Ammon's horn (tissue), 1 donor: ENCODE measurements around the gene PEX7.
A peak's percentile ranks its signal among the peaks of the same experiment; 100 is the strongest.
"Not testable (repeated sequence)": the region's sequence is repeated elsewhere in the genome, so short reads cannot be mapped to it uniquely, and the experiment has no call there.

Experiments
- DNase-seq: peaks from one replicate; pipeline ENCODE4 v3.0.0-alpha.2; 2016; ENCODE audit warnings: low spot score

Gene PEX7

GRCh38 chr6:136790411-136791295 lies 31.7 kb upstream of the PEX7 start:
- DNase-seq, result no peak

- DNase-seq, result peak; percentile 77
These were observed 30.9 kb upstream of the PEX7 start for GRCh38 chr6:136791296-136792094.

GRCh38 chr6:136792095-136792409 lies 30.3 kb upstream of the PEX7 start:
- no peak for DNase-seq

- DNase-seq, result peak; percentile 89
These were observed 29.8 kb upstream of the PEX7 start, which contains the start of gene MAP3K5 for GRCh38 chr6:136792410-136793262. Gene MAP3K5, minus strand, starts transcription at chr6:136792477. Its CDS starts 320 bp downstream, at chr6:136792157.

GRCh38 chr6:136793363-136793762 lies 29.0 kb upstream of the PEX7 start:
- DNase-seq, result no peak

- no peak for DNase-seq
These were observed 27.0 kb upstream of the PEX7 start for GRCh38 chr6:136795386-136795785.

- DNase-seq, result no peak
These were observed 26.4 kb upstream of the PEX7 start for GRCh38 chr6:136795996-136796395.

- no peak for DNase-seq
These were observed 24.3 kb upstream of the PEX7 start for GRCh38 chr6:136798044-136798443.

GRCh38 chr6:136801581-136801980 lies 20.8 kb upstream of the PEX7 start:
- DNase-seq, result no peak

- DNase-seq, result no peak
These were observed 18.8 kb upstream of the PEX7 start for GRCh38 chr6:136803608-136804007.

GRCh38 chr6:136809091-136809860 lies 13.1 kb upstream of the PEX7 start:
- DNase-seq, result no peak

GRCh38 chr6:136811272-136811671 lies 11.1 kb upstream of the PEX7 start:
- DNase-seq, result no peak

- DNase-seq, result no peak
These were observed 10.2 kb upstream of the PEX7 start for GRCh38 chr6:136812174-136812573.

- not testable (repeated sequence) for DNase-seq
These were observed 6.8 kb upstream of the PEX7 start for GRCh38 chr6:136815608-136816007.

- DNase-seq, result no peak
These were observed 5.7 kb upstream of the PEX7 start for GRCh38 chr6:136816656-136817055.

- DNase-seq, result no peak
These were observed 1.8 kb upstream of the PEX7 start for GRCh38 chr6:136820561-136820960.

GRCh38 chr6:136822046-136822375 lies 381 bp upstream of the PEX7 start:
- no peak for DNase-seq

- no peak for DNase-seq
These were observed 802 bp downstream of the PEX7 start for GRCh38 chr6:136823128-136823660.

- no peak for DNase-seq
These were observed 3.8 kb downstream of the PEX7 start for GRCh38 chr6:136826216-136826615.

GRCh38 chr6:136831873-136832562 lies 9.6 kb downstream of the PEX7 start:
- DNase-seq, result no peak
